WERI-Rb-1 (cell line): ENCODE data around the gene C2CD4B.

Experiments
- DNase-seq: peaks from one replicate; pipeline ENCODE4 v3.0.0-alpha.2; 2020
- H3K27ac ChIP-seq: fragments of 250-450 bp; sonication (Bioruptor Pico); 2 replicates; pipeline ENCODE4 v1.5.1; 2020; ENCODE audit warnings: mild to moderate bottlenecking, moderate library complexity
- H3K27me3 ChIP-seq: fragments of 250-450 bp; sonication (Bioruptor Pico); 2 replicates; pipeline ENCODE4 v1.5.1; 2021; ENCODE audit warnings: mild to moderate bottlenecking, low read depth, moderate library complexity; ENCODE audit not compliant: insufficient read depth, severe bottlenecking
- H3K36me3 ChIP-seq: fragments of 250-450 bp; sonication (Bioruptor Pico); 2 replicates; pipeline ENCODE4 v1.5.1; 2020; ENCODE audit warnings: mild to moderate bottlenecking, moderate library complexity
- H3K4me3 ChIP-seq: 2 replicates; pipeline ENCODE4 v1.5.1; 2011; ENCODE audit warnings: low read depth, mild to moderate bottlenecking, control low read depth, low read length
- H3K9me3 ChIP-seq: fragments of 250-450 bp; sonication (Bioruptor Pico); 2 replicates; pipeline ENCODE4 v1.5.1; 2021; ENCODE audit warnings: mild to moderate bottlenecking, moderate library complexity; ENCODE audit not compliant: severe bottlenecking
- TF ChIP-seq, protein P1 (sequence below): IDR thresholded peaks from 2 replicates; pipeline ENCODE4 v1.5.1; 2011; ENCODE audit warnings: low read depth, mild to moderate bottlenecking, control low read depth, inconsistent platforms, low read length

The C2CD4B gene

DNA sequence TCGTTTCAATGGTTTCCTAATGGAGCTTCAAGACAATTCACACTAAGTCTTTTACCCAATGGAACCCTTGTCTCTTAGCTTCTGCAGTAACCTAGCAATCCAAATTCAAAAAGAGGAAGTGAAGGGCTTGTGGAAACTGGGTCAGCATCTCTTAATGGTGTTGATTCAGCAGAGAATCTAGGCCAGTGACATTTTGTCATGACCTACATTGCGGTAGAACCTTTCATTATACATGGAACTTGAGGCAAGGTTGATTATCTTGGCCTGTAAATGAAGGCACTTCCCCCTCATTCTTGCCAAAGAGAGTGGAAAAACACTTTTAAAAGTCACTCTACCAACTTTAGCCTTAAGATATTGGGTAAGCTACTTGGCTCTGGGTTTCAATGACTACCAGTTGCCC, 42.8 kb downstream of the C2CD4B start:
- TF ChIP-seq, protein P1, sequence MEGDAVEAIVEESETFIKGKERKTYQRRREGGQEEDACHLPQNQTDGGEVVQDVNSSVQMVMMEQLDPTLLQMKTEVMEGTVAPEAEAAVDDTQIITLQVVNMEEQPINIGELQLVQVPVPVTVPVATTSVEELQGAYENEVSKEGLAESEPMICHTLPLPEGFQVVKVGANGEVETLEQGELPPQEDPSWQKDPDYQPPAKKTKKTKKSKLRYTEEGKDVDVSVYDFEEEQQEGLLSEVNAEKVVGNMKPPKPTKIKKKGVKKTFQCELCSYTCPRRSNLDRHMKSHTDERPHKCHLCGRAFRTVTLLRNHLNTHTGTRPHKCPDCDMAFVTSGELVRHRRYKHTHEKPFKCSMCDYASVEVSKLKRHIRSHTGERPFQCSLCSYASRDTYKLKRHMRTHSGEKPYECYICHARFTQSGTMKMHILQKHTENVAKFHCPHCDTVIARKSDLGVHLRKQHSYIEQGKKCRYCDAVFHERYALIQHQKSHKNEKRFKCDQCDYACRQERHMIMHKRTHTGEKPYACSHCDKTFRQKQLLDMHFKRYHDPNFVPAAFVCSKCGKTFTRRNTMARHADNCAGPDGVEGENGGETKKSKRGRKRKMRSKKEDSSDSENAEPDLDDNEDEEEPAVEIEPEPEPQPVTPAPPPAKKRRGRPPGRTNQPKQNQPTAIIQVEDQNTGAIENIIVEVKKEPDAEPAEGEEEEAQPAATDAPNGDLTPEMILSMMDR, result no peak
- no peak for DNase-seq
- Histone ChIP-seq H3K27me3 (no peaks in the 10 kb centered on the region), H3K4me3 (no peak overlapping the region), H3K36me3 (no peaks in the 10 kb centered on the region), H3K27ac (no peak overlapping the region), H3K9me3 (no peaks in the 10 kb centered on the region)

DNA sequence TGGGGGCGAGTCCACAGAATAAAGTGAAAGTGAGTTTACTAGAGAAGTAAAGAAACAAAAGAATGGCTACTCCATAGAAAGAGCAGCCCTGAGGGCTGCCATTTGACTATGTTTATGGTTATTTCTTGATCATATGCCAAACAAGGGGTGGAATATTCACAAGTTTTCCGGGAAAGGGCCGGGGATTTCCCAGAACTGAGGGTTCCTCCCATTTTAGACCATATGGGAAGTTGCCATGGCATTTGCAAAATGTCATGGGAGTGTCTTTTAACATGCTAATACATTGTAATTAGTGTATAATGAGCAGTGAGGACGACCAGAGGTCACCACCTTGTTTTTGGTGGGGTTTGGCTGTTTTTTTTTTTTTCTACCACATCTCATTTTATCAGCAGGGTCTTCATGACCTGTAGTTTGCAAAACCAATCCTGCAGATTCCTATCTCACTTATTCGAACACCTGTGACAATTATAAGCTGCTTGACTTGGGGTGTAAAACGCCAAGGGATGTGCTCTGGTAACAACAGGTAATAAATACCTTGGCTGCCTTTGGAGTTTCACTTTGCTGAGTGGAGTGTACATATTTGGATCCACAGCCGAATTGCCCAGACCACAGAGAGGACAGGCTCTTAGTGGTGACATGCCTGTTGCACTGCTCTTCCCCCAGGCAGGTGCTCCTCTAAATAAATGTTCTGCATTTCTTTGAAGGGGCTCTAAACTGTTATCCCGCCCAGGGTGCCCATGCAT, 43.6 kb downstream of the C2CD4B start:
- Histone ChIP-seq H3K9me3 (no peaks in the 10 kb centered on the region), H3K4me3 (no peak overlapping the region), H3K27ac (no peak overlapping the region), H3K27me3 (no peaks in the 10 kb centered on the region), H3K36me3 (no peaks in the 10 kb centered on the region)
- TF ChIP-seq, protein P1, result no peak
- DNase-seq, result no peak

DNA sequence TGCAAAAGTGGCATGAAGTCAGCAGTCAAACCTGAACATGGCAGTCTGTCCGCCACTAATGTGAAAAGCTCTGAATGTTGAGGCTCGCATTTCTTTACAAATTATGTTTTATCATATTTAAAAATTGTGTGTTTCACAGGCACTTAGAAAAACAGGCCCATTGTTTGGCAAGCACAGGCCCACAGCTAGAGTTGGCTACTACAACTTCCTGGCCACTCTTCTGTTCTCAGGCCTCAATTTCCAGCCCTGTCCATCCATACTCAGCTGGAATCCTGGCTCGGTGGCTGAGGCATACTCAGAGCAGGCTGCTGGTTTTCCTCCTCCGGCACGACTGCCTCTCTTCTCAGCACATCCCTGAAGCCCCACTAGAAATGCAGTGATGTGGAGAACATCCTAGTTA, 44.3 kb downstream of the C2CD4B start:
- no peak for DNase-seq
- TF ChIP-seq, protein P1, result no peak
- Histone ChIP-seq H3K36me3 (no peaks in the 10 kb centered on the region), H3K27ac (no peak overlapping the region), H3K4me3 (no peak overlapping the region), H3K9me3 (no peaks in the 10 kb centered on the region), H3K27me3 (no peaks in the 10 kb centered on the region)

DNA sequence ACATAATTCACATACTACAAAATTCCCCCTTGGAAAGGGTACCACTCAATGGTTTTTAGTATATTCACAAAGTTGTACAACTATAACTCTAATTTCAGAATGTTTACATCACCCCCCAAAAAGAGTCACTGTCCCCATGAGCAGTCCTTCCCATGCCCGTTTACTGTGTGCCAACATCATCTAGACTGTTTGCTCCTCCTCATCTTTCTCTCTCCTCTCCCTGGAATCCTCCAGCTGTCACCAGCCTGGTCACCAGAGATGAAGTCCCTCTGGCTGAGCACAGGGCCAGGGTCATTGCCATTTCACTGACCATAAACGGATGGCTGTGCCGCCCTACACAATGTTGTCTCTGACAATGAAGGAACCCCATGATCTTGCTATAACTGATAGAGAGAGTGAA, 45.2 kb downstream of the C2CD4B start:
- no peak overlapping the region for H3K4me3 ChIP-seq
- H3K36me3 ChIP-seq, result no peaks in the 10 kb centered on the region
- H3K27me3 ChIP-seq, result no peaks in the 10 kb centered on the region
- TF ChIP-seq, protein P1, result no peak
- H3K9me3 ChIP-seq, result no peaks in the 10 kb centered on the region
- no peak overlapping the region for H3K27ac ChIP-seq
- DNase-seq, result no peak

DNA sequence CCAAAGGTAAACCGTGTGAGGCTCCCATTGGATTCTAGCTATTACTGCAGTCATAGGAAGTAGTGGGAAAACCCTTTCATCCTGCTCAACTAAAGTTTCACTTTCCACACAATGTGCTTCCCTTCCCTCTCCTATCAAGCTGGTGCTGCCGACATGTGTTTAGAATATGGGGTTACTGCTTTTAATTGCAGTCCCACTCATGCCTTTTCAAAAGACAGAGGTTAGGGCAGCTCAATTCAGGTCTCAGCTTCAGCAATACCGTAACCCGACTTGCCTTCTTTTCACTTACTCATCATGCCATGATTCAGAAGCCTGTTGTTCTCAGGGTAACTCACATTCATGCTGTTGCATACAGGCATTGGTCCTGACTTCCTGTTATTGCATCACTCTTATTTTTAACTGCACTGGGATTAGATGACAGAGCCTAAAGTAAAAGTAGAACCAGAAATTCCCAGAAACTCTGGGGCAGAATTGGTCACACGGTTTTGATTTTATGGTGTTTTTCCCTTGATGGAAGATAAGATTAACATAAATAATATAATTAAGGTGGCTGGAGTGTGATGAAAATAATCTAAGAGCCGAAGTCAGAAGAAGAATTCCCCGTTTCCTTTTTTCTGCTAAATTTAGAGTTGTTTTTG, 45.7 kb downstream of the C2CD4B start:
- peak overlapping the region; percentile 15; the same call in 1 of the 2 replicates for H3K4me3 ChIP-seq
- no peaks in the 10 kb centered on the region for H3K36me3 ChIP-seq
- no peaks in the 10 kb centered on the region for H3K9me3 ChIP-seq
- TF ChIP-seq, protein P1, result no peak
- no peaks in the 10 kb centered on the region for H3K27me3 ChIP-seq
- no peak overlapping the region for H3K27ac ChIP-seq
- no peak for DNase-seq
